ENCODE results near the gene DPP6. TPM values are rescaled to one million over a fixed set of nuclear protein-coding genes. Genes with fewer than 3 reads are reported as not detected.

The DPP6 gene
- total RNA-seq, 2 experiments from 2014 or later: not detected

GRCh38 chr7:154569916-154570315 lies 517.7 kb downstream of the DPP6 start:
- Histone ChIP-seq H3K4me2 (ENCODE audit: low read length) (no peak overlapping the region), H2AFZ (ENCODE audit: low read length) (no peak overlapping the region), H3K9me2 (ENCODE audit: insufficient read depth, low read length) (no peaks in the 10 kb centered on the region), H4K20me1 (ENCODE audit: insufficient read depth, low read length) (no peaks in the 10 kb centered on the region), H3K36me3 (ENCODE audit: insufficient read depth, low read length) (no peaks in the 10 kb centered on the region), H3K79me2 (ENCODE audit: insufficient read depth, low read depth, low read length) (no peaks in the 10 kb centered on the region), H3K4me1 (ENCODE audit: insufficient read depth, low read length, poor library complexity, severe bottlenecking) (no peaks in the 10 kb centered on the region), H3K4me3 (ENCODE audit: low read depth, low read length, poor library complexity, severe bottlenecking) (no peak overlapping the region), H3K9me3 (ENCODE audit: low read length) (peaks cover 8% of the 10 kb centered on the region), H3K27ac (ENCODE audit: low read depth, low read length, poor library complexity, severe bottlenecking) (no peak overlapping the region)
- BruUV-seq (replicated peaks): no TSS peak
- POLR2A ChIA-PET: interaction anchor here (1.5 kb wide), 1 partner anchor 9 kb away, joined by 3 read pairs; no protein-coding TSS in a partner anchor
- CTCF ChIA-PET (ENCODE audit: unreplicated experiment): no interaction called here
- DNase-seq (ENCODE audit: low spot score): no peak
- TF ChIP-seq CTCF (conservative IDR thresholded peaks at IDR 0.05; ENCODE audit: low read length) (no peak), EZH2phosphoT487 (IDR thresholded peaks at IDR 0.05; ENCODE audit: borderline replicate concordance, low read depth, low read length) (no peak)
- intact Hi-C loops (cut with micrococcal nuclease; ENCODE audit: unreplicated experiment): no loop called here

GRCh38 chr7:154571772-154572171 lies 519.6 kb downstream of the DPP6 start:
- no peaks in the 10 kb centered on the region for H3K9me2 ChIP-seq (ENCODE audit: insufficient read depth, low read length)
- DNase-seq (ENCODE audit: low spot score): no peak
- no peaks in the 10 kb centered on the region for H3K36me3 ChIP-seq (ENCODE audit: insufficient read depth, low read length)
- H3K4me3 ChIP-seq (ENCODE audit: low read depth, low read length, poor library complexity, severe bottlenecking): no peak overlapping the region
- BruUV-seq (replicated peaks): no TSS peak
- no peak overlapping the region for H3K4me2 ChIP-seq (ENCODE audit: low read length)
- intact Hi-C loops (cut with micrococcal nuclease; ENCODE audit: unreplicated experiment): no loop called here
- no peak for TF ChIP-seq EZH2phosphoT487 (IDR thresholded peaks at IDR 0.05; ENCODE audit: borderline replicate concordance, low read depth, low read length)
- no peak for TF ChIP-seq CTCF (conservative IDR thresholded peaks at IDR 0.05; ENCODE audit: low read length)
- ChIA-PET CTCF (ENCODE audit: unreplicated experiment) (no interaction called here), POLR2A (no interaction called here)
- no peaks in the 10 kb centered on the region for H3K79me2 ChIP-seq (ENCODE audit: insufficient read depth, low read depth, low read length)
- no peak overlapping the region for H2AFZ ChIP-seq (ENCODE audit: low read length)
- peaks cover 9% of the 10 kb centered on the region for H3K9me3 ChIP-seq (ENCODE audit: low read length)
- no peak overlapping the region for H3K27ac ChIP-seq (ENCODE audit: low read depth, low read length, poor library complexity, severe bottlenecking)
- H3K4me1 ChIP-seq (ENCODE audit: insufficient read depth, low read length, poor library complexity, severe bottlenecking): no peaks in the 10 kb centered on the region
- H4K20me1 ChIP-seq (ENCODE audit: insufficient read depth, low read length): no peaks in the 10 kb centered on the region

DNA sequence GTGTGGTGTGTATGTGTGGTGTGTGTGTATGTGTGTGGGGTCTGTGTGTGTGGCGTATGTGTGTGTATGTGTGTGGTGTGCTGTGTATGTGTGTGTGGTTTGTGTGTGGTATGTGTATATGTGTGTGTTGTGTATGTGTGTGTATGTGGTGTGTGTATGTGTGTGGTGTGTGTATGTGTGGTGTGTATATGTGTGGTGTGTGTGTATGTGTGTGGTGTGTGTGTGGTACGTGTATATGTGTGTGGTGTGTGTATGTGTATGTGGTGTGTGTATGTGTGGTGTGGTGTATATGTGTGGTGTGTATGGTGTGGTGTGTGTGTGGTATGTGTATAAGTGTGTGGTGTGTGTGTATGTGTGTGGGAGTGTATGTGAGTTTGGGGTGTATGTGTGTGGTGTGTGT lies 522.0 kb downstream of the DPP6 start:
- POLR2A ChIA-PET: no interaction called here
- Histone ChIP-seq H3K36me3 (ENCODE audit: insufficient read depth, low read length) (no peaks in the 10 kb centered on the region), H3K4me1 (ENCODE audit: insufficient read depth, low read length, poor library complexity, severe bottlenecking) (no peaks in the 10 kb centered on the region), H4K20me1 (ENCODE audit: insufficient read depth, low read length) (no peaks in the 10 kb centered on the region), H3K4me3 (ENCODE audit: low read depth, low read length, poor library complexity, severe bottlenecking) (no peak overlapping the region), H2AFZ (ENCODE audit: low read length) (no peak overlapping the region), H3K27ac (ENCODE audit: low read depth, low read length, poor library complexity, severe bottlenecking) (no peak overlapping the region), H3K9me2 (ENCODE audit: insufficient read depth, low read length) (no peaks in the 10 kb centered on the region), H3K79me2 (ENCODE audit: insufficient read depth, low read depth, low read length) (no peaks in the 10 kb centered on the region), H3K4me2 (ENCODE audit: low read length) (no peak overlapping the region), H3K9me3 (ENCODE audit: low read length) (peaks cover 9% of the 10 kb centered on the region)
- CTCF ChIA-PET (ENCODE audit: unreplicated experiment): no interaction called here
- TF ChIP-seq CTCF (conservative IDR thresholded peaks at IDR 0.05; ENCODE audit: low read length) (no peak), EZH2phosphoT487 (IDR thresholded peaks at IDR 0.05; ENCODE audit: borderline replicate concordance, low read depth, low read length) (no peak)
- no TSS peak for BruUV-seq (replicated peaks)
- intact Hi-C loops (cut with micrococcal nuclease; ENCODE audit: unreplicated experiment): no loop called here
- DNase-seq (ENCODE audit: low spot score): no peak
